Uterus (tissue), 2 donors: Measurements from ENCODE around the gene ADAMTS4.

Experiments
- CTCF ChIP-seq, 4 experiments: fragments of 200-600 bp in 2 of 4; fragments of 450-650 bp in 2 of 4; sonication (generic) in 2 of 4; IDR thresholded peaks; one replicate each; pipeline ENCODE4 v1.5.1; 2016 to 2019; ENCODE audit warnings: antibody characterized with exemption in 4 of 4, mild to moderate bottlenecking in 2 of 4, moderate library complexity in 1 of 4
- POLR2A ChIP-seq, 2 donors: fragments of 450-650 bp; IDR thresholded peaks; one replicate each; pipeline ENCODE4 v1.6.1; 2016; ENCODE audit warnings: antibody characterized with exemption in 2 of 2, mild to moderate bottlenecking in 1 of 2, moderate library complexity in 1 of 2

DNA sequence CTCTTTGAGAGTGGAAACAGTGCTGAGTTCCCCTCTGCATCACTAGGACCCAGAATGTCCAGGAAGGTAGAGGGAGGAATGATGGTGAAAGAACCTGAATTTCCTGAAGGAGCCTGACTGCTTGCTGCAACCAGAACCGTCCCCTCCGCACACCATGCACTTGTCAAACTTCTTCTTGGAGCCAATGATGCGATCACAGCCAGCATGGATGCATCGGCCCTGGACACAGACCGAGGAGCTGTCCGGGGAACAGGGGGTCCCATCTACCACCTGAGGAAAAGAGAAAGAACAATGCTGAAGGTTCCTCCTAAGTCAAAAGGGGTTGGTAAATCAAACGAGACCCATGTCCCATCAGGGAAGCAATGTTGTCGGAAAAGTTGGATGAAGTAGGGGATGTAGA, 6.9 kb downstream of the ADAMTS4 start:
- no peak for TF ChIP-seq CTCF (IDR thresholded peaks at IDR 0.05)
- no peak for TF ChIP-seq POLR2A (IDR thresholded peaks at IDR 0.05)
